ENCODE results near the gene FN1. TPM values are rescaled to one million over a fixed set of nuclear protein-coding genes. Genes with fewer than 3 reads are reported as not detected.

FN1 gene
- total and polyA plus RNA-seq, 2 donors (not counting 3 experiments of a cell fraction or from before 2014, with no cell fraction given), result 3,221 to 3,740 TPM

DNA sequence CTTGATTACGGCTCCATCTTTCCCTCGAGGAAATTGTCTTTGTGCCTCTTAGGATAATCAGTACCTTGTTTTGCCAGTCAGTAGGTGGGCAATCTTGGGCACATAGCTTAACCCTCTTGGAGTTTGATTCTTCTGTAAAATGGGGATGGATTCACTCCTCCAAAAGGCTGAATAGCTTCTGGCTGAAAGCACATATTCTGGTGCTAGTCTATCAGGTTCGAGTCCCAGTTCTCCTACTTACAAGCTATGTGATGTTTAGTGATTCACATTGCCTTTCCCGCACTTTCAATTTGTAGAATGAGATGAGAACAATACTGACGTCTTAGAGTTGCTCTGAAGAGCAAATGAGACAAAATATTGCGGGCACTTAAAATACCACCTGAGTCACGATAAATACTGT lies 80.1 kb downstream of the FN1 start:
- no peaks in the 10 kb centered on the region for H3K4me1 ChIP-seq (ENCODE audit: control insufficient read depth, extremely low read depth, insufficient read depth, low read length)
- no peak overlapping the region for H2AFZ ChIP-seq (ENCODE audit: low read depth, low read length)
- intact Hi-C loops (cut with micrococcal nuclease) (no loop called here), dilution Hi-C loops (cut with MboI; ENCODE audit: extremely low pct_ligation_motif_present, low sequenced_read_pairs) (no loop called here)
- peaks cover 4 to 8% of the 10 kb centered on the region in 2 experiments for H3K36me3 ChIP-seq (ENCODE audit: control insufficient read depth in 2 of 2, extremely low read depth in 1 of 2, insufficient read depth in 2 of 2, low read length in 2 of 2)
- no peak overlapping the region for H3K4me3 ChIP-seq (replicated peaks in 1 of 3; ENCODE audit: insufficient read depth in 1 of 3, low read depth in 1 of 3, low read length in 3 of 3)
- H3K79me2 ChIP-seq (ENCODE audit: control insufficient read depth, insufficient read depth, low read length), result no peaks in the 10 kb centered on the region
- no peak overlapping the region for H3K4me2 ChIP-seq (ENCODE audit: insufficient read depth, low read length)
- TF ChIP-seq EZH2 (IDR thresholded peaks at IDR 0.05; ENCODE audit: borderline replicate concordance, low read depth, low read length, severe bottlenecking) (no peak), POLR2AphosphoS5 (IDR thresholded peaks at IDR 0.05; ENCODE audit: insufficient read depth, low read depth, low read length) (no peak), GATA2 (IDR thresholded peaks at IDR 0.05; ENCODE audit: insufficient read depth, insufficient read length, low read depth, low read length) (no peak), MYC (IDR thresholded peaks at IDR 0.05; ENCODE audit: low read depth, low read length) (no peak), POLR2A (IDR thresholded peaks at IDR 0.05; ENCODE audit: low read depth, low read length) (no peak), FOS (IDR thresholded peaks at IDR 0.05; ENCODE audit: borderline replicate concordance, insufficient read depth, low read length) (no peak), JUN (IDR thresholded peaks at IDR 0.05; ENCODE audit: borderline replicate concordance, insufficient read depth, insufficient read length, low read depth) (no peak)
- TF ChIP-seq, protein P1, sequence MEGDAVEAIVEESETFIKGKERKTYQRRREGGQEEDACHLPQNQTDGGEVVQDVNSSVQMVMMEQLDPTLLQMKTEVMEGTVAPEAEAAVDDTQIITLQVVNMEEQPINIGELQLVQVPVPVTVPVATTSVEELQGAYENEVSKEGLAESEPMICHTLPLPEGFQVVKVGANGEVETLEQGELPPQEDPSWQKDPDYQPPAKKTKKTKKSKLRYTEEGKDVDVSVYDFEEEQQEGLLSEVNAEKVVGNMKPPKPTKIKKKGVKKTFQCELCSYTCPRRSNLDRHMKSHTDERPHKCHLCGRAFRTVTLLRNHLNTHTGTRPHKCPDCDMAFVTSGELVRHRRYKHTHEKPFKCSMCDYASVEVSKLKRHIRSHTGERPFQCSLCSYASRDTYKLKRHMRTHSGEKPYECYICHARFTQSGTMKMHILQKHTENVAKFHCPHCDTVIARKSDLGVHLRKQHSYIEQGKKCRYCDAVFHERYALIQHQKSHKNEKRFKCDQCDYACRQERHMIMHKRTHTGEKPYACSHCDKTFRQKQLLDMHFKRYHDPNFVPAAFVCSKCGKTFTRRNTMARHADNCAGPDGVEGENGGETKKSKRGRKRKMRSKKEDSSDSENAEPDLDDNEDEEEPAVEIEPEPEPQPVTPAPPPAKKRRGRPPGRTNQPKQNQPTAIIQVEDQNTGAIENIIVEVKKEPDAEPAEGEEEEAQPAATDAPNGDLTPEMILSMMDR (IDR thresholded peaks at IDR 0.05; ENCODE audit: extremely low read depth in 1 of 2, insufficient read depth in 1 of 2, low read depth in 1 of 2, low read length in 2 of 2), result no peak
- TF ChIP-seq, protein P2, sequence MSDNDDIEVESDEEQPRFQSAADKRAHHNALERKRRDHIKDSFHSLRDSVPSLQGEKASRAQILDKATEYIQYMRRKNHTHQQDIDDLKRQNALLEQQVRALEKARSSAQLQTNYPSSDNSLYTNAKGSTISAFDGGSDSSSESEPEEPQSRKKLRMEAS (IDR thresholded peaks at IDR 0.05; ENCODE audit: insufficient read depth, insufficient read length), result no peak
- DNase-seq (ENCODE audit: low read depth, low spot score) (no peak), FAIRE-seq (no peak)
- H3K9me1 ChIP-seq (replicated peaks; ENCODE audit: control insufficient read depth, extremely low read depth, insufficient read depth, low read length), result no peaks in the 10 kb centered on the region
- H3K9ac ChIP-seq (replicated peaks; ENCODE audit: extremely low read depth, insufficient read depth, low read length), result no peak overlapping the region
- no peaks in the 10 kb centered on the region for H3K27me3 ChIP-seq (ENCODE audit: control insufficient read depth in 2 of 2, insufficient read depth in 2 of 2, low read length in 2 of 2)
- no peak overlapping the region for H3K27ac ChIP-seq (ENCODE audit: insufficient read depth, low read depth, low read length)
- no peaks in the 10 kb centered on the region for H4K20me1 ChIP-seq (replicated peaks; ENCODE audit: control insufficient read depth, extremely low read depth, insufficient read depth, low read length)
- ChIA-PET POLR2A (no interaction called here), CTCF (interaction anchor here (2.2 kb wide), 1 partner anchor 576 kb away, joined by 14 read pairs; no protein-coding TSS in a partner anchor)
- no peaks in the 10 kb centered on the region for H3K9me3 ChIP-seq (replicated peaks; ENCODE audit: control insufficient read depth, insufficient read depth, low read length)
- no TSS peak for BruUV-seq (replicated peaks)

Data from endothelial cell of umbilical vein (primary cell).